ENCODE measurements around the gene MBOAT1. TPM values are rescaled to one million over a fixed set of nuclear protein-coding genes. Genes with fewer than 3 reads are reported as not detected.

Gene MBOAT1
- polyA plus RNA-seq, 1 of the 3 experiments (the other 2 are of a cell fraction), result 3.0 TPM

DNA sequence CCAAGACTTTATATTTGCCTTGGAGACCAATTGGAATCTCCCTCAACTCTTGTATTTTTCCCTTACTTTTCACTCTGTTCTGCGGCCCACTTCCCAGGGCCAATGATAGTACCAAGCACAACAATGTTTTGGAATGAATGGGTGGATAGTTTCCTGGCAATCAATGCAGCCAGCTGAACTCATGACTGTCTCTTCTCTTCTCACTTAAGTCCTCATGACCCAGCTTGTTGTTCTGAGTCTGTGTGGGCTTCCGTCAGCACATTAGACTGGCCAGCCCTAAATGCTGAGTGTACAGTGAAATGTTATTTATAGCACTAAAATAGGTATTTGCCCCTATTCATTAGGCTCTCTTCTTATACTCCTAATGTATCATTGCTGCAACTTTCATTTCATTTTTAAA is 5.6 kb upstream of the MBOAT1 start:
- H3K9me3 ChIP-seq, result no peaks in the 10 kb centered on the region
- no peaks in the 10 kb centered on the region for H3F3A ChIP-seq (replicated peaks; ENCODE audit: insufficient read depth)
- 98% methylated on average over 2 of the region's 2 CpGs for WGBS (ENCODE audit: low lambda C conversion rate)
- H3K9me2 ChIP-seq, result no peaks in the 10 kb centered on the region
- no peaks in the 10 kb centered on the region for H3K36me3 ChIP-seq (replicated peaks in 1 of 2; ENCODE audit: control insufficient read depth in 1 of 2, insufficient read depth in 2 of 2, low read length in 1 of 2)
- H3K27ac ChIP-seq (ENCODE audit: low read depth in 2 of 2, low read length in 1 of 2), result no peak overlapping the region
- H3K27me3 ChIP-seq (ENCODE audit: insufficient read depth), result no peaks in the 10 kb centered on the region
- H3K4me2 ChIP-seq, result no peak overlapping the region
- ChIA-PET POLR2A (no interaction called here), CTCF (no interaction called here)
- no peaks in the 10 kb centered on the region for H3K79me2 ChIP-seq (ENCODE audit: insufficient read depth)
- no peaks in the 10 kb centered on the region for H4K20me1 ChIP-seq (ENCODE audit: insufficient read depth)
- H2AFZ ChIP-seq (ENCODE audit: low read depth), result no peak overlapping the region
- TF ChIP-seq MXI1 (IDR thresholded peaks at IDR 0.05; ENCODE audit: low read depth, low read length), result no peak
- no peak for TF ChIP-seq MEF2A (IDR thresholded peaks at IDR 0.05; ENCODE audit: borderline replicate concordance, low read depth)
- TF ChIP-seq SMC3 (IDR thresholded peaks at IDR 0.05; ENCODE audit: low read depth, low read length), result no peak
- TF ChIP-seq, protein P1, sequence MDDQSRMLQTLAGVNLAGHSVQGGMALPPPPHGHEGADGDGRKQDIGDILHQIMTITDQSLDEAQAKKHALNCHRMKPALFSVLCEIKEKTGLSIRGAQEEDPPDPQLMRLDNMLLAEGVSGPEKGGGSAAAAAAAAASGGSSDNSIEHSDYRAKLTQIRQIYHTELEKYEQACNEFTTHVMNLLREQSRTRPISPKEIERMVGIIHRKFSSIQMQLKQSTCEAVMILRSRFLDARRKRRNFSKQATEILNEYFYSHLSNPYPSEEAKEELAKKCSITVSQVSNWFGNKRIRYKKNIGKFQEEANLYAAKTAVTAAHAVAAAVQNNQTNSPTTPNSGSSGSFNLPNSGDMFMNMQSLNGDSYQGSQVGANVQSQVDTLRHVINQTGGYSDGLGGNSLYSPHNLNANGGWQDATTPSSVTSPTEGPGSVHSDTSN (IDR thresholded peaks at IDR 0.05), result no peak
- no peak for TF ChIP-seq FOXM1 (IDR thresholded peaks at IDR 0.05; ENCODE audit: low read depth)
- TF ChIP-seq NRF1 (IDR thresholded peaks at IDR 0.05; ENCODE audit: low read depth, low read length), result no peak
- TF ChIP-seq TEAD4 (IDR thresholded peaks at IDR 0.05; ENCODE audit: borderline replicate concordance, insufficient read depth), result no peak
- TF ChIP-seq TAF1 (IDR thresholded peaks at IDR 0.05; ENCODE audit: borderline replicate concordance, low read depth, low read length), result no peak
- TF ChIP-seq, protein P2, sequence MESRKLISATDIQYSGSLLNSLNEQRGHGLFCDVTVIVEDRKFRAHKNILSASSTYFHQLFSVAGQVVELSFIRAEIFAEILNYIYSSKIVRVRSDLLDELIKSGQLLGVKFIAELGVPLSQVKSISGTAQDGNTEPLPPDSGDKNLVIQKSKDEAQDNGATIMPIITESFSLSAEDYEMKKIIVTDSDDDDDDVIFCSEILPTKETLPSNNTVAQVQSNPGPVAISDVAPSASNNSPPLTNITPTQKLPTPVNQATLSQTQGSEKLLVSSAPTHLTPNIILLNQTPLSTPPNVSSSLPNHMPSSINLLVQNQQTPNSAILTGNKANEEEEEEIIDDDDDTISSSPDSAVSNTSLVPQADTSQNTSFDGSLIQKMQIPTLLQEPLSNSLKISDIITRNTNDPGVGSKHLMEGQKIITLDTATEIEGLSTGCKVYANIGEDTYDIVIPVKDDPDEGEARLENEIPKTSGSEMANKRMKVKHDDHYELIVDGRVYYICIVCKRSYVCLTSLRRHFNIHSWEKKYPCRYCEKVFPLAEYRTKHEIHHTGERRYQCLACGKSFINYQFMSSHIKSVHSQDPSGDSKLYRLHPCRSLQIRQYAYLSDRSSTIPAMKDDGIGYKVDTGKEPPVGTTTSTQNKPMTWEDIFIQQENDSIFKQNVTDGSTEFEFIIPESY (IDR thresholded peaks at IDR 0.05; ENCODE audit: borderline replicate concordance, low read depth), result no peak
- TF ChIP-seq FOXJ3 (CRISPR knock-in tag; IDR thresholded peaks at IDR 0.05), result no peak
- TF ChIP-seq, protein P3, sequence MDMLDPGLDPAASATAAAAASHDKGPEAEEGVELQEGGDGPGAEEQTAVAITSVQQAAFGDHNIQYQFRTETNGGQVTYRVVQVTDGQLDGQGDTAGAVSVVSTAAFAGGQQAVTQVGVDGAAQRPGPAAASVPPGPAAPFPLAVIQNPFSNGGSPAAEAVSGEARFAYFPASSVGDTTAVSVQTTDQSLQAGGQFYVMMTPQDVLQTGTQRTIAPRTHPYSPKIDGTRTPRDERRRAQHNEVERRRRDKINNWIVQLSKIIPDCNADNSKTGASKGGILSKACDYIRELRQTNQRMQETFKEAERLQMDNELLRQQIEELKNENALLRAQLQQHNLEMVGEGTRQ (IDR thresholded peaks at IDR 0.05; ENCODE audit: borderline replicate concordance, low read depth, low read length), result no peak
- TF ChIP-seq, protein P4, sequence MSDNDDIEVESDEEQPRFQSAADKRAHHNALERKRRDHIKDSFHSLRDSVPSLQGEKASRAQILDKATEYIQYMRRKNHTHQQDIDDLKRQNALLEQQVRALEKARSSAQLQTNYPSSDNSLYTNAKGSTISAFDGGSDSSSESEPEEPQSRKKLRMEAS (IDR thresholded peaks at IDR 0.05; ENCODE audit: low read depth), result no peak
- no peak for TF ChIP-seq RXRA (IDR thresholded peaks at IDR 0.05; ENCODE audit: borderline replicate concordance, low read depth)
- no peak for TF ChIP-seq GATA2 (CRISPR knock-in tag; IDR thresholded peaks at IDR 0.05)
- TF ChIP-seq USF1 (IDR thresholded peaks at IDR 0.05; ENCODE audit: borderline replicate concordance, low read depth), result no peak
- TF ChIP-seq CHD2 (IDR thresholded peaks at IDR 0.05; ENCODE audit: low read length, partially characterized antibody), result no peak
- no peak for TF ChIP-seq TCF12 (IDR thresholded peaks at IDR 0.05)
- TF ChIP-seq GABPA (IDR thresholded peaks at IDR 0.05; ENCODE audit: low read depth), result no peak
- no peak for TF ChIP-seq JUND (IDR thresholded peaks at IDR 0.05)
- TF ChIP-seq RFX5 (IDR thresholded peaks at IDR 0.05; ENCODE audit: low read length), result no peak
- H3K4me1 ChIP-seq (ENCODE audit: control insufficient read depth in 1 of 2, insufficient read depth in 2 of 2, low read depth in 1 of 2, low read length in 1 of 2), result peaks cover 7 to 8% of the 10 kb centered on the region in 2 experiments; a peak in 2 of 4 replicates
- DNase-seq, result no peak
- H3K9ac ChIP-seq, result no peak overlapping the region
- H3K4me3 ChIP-seq (ENCODE audit: low read depth in 2 of 2, low read length in 1 of 2), result no peak overlapping the region

Data from SK-N-SH (cell line).